GM08714 (cell line): Measurements from ENCODE around the gene LRRC61.
A peak's percentile ranks its signal among the peaks of the same experiment; 100 is the strongest.
"Not testable (repeated sequence)": the region's sequence is repeated elsewhere in the genome, so short reads cannot be mapped to it uniquely, and the experiment has no call there.

ENCODE experiments used
- H3K4me3 ChIP-seq: fragments of 200-500 bp; sonication (Bioruptor generic); 2 replicates; pipeline ENCODE4 v1.5.1; 2014; ENCODE audit warnings: mild to moderate bottlenecking, low read length, inconsistent platforms
- ZNF274 ChIP-seq: IDR thresholded peaks from 2 replicates; pipeline ENCODE4 v1.6.1; 2012; ENCODE audit warnings: mild to moderate bottlenecking, low read depth, low read length

Gene LRRC61

GRCh38 chr7:150307129-150307528 is 16.0 kb upstream of the LRRC61 start:
- TF ChIP-seq ZNF274 = no peak
- no peak overlapping the region for H3K4me3 ChIP-seq

- no peak overlapping the region for H3K4me3 ChIP-seq
- TF ChIP-seq ZNF274 = no peak
Measured at GRCh38 chr7:150307904-150308303, 15.3 kb upstream of the LRRC61 start.

- H3K4me3 ChIP-seq = no peak overlapping the region
- TF ChIP-seq ZNF274 = no peak
Measured at GRCh38 chr7:150308575-150308974, 14.6 kb upstream of the LRRC61 start.

- TF ChIP-seq ZNF274 = no peak
Measured at GRCh38 chr7:150311146-150311545, 12.0 kb upstream of the LRRC61 start.

GRCh38 chr7:150311711-150312110 is 11.4 kb upstream of the LRRC61 start:
- no peak for TF ChIP-seq ZNF274
- no peak overlapping the region for H3K4me3 ChIP-seq

More at GRCh38 chr7:150311146-150311545, 12.0 kb upstream of the LRRC61 start:
- H3K4me3 ChIP-seq = no peak overlapping the region

- H3K4me3 ChIP-seq = not testable (repeated sequence)
Measured at GRCh38 chr7:150312649-150313366, 10.3 kb upstream of the LRRC61 start.

- no peak for TF ChIP-seq ZNF274
- no peak overlapping the region for H3K4me3 ChIP-seq
Measured at GRCh38 chr7:150313367-150313809, 9.8 kb upstream of the LRRC61 start.

GRCh38 chr7:150313870-150314269 is 9.3 kb upstream of the LRRC61 start:
- no peak for TF ChIP-seq ZNF274
- H3K4me3 ChIP-seq = no peak overlapping the region

GRCh38 chr7:150314639-150315239 is 8.4 kb upstream of the LRRC61 start:
- no peak for TF ChIP-seq ZNF274
- no peak overlapping the region for H3K4me3 ChIP-seq

- H3K4me3 ChIP-seq = not testable (repeated sequence)
Measured at GRCh38 chr7:150316987-150317386, 6.2 kb upstream of the LRRC61 start.

- no peak for TF ChIP-seq ZNF274
- H3K4me3 ChIP-seq = no peak overlapping the region
Measured at GRCh38 chr7:150317748-150318444, 5.3 kb upstream of the LRRC61 start.

- no peak for TF ChIP-seq ZNF274
- peak overlapping the region; percentile 88; the same call in 1 of the 2 replicates for H3K4me3 ChIP-seq
Measured at GRCh38 chr7:150321788-150322113, 1.4 kb upstream of the LRRC61 start.

- peak overlapping the region; percentile 88 for H3K4me3 ChIP-seq
- TF ChIP-seq ZNF274 = no peak
Measured at GRCh38 chr7:150322114-150322832, 882 bp upstream of the LRRC61 start.

GRCh38 chr7:150323682-150324372 is 672 bp downstream of the LRRC61 start:
- H3K4me3 ChIP-seq = peak overlapping the region; percentile 88
- TF ChIP-seq ZNF274 = no peak
